ENCODE results near the gene CIITA. TPM values are rescaled to one million over a fixed set of nuclear protein-coding genes. Genes with fewer than 3 reads are reported as not detected.

The CIITA gene
- total and polyA plus RNA-seq, 10 of the 15 experiments (the other 5 are each of a cell fraction or from before 2014, with no cell fraction given), result 11.5 to 145 (median 49.7) TPM

- TF ChIP-seq TARDBP (IDR thresholded peaks at IDR 0.05; ENCODE audit: borderline replicate concordance) (peak; percentile 22; the same call in 1 of the 2 replicates), NFIC (IDR thresholded peaks at IDR 0.05; ENCODE audit: low read depth, low read length) (no peak), TBL1XR1 (IDR thresholded peaks at IDR 0.05; ENCODE audit: low read depth, low read length) (peak; percentile 67; the same call in 1 of the 2 replicates), MYC (IDR thresholded peaks at IDR 0.05; ENCODE audit: insufficient read depth, insufficient read length, insufficient replicate concordance, low read length, severe bottlenecking) (no peak), SMARCA5 (IDR thresholded peaks at IDR 0.05) (no peak), HCFC1 (IDR thresholded peaks at IDR 0.05; ENCODE audit: low read length) (no peak), CBFB (IDR thresholded peaks at IDR 0.05; ENCODE audit: low read depth) (peak; percentile 95), SREBF1 (IDR thresholded peaks at IDR 0.05; ENCODE audit: low read length) (no peak), PRDM15 (CRISPR knock-in tag; IDR thresholded peaks at IDR 0.05) (no peak), EZH2 (IDR thresholded peaks at IDR 0.05; ENCODE audit: borderline replicate concordance, control insufficient read depth, low read depth, low read length) (peak; percentile 85; the same call in 1 of the 2 replicates), MEF2A (IDR thresholded peaks at IDR 0.05; ENCODE audit: insufficient read depth, low read depth, low read length) (peak; percentile 82), SUZ12 (IDR thresholded peaks at IDR 0.05; ENCODE audit: unreplicated experiment) (no peak), ZNF622 (IDR thresholded peaks at IDR 0.05) (no peak), BCL11A (IDR thresholded peaks at IDR 0.05; ENCODE audit: low read depth, low read length) (peak; percentile 54; the same call in 1 of the 2 replicates), CHD4 (IDR thresholded peaks at IDR 0.05) (no peak), MTA3 (IDR thresholded peaks at IDR 0.05; ENCODE audit: borderline replicate concordance, low read length) (no peak), RBBP5 (conservative IDR thresholded peaks at IDR 0.05) (no peak), ZSCAN29 (IDR thresholded peaks at IDR 0.05) (no peak), TAF1 (IDR thresholded peaks at IDR 0.05; ENCODE audit: borderline replicate concordance, low read depth, low read length) (peak; percentile 86), MEF2B (IDR thresholded peaks at IDR 0.05; ENCODE audit: partially characterized antibody, poor library complexity, severe bottlenecking) (peak; percentile 62), POLR2AphosphoS2 (IDR thresholded peaks at IDR 0.05; ENCODE audit: low read depth, low read length) (peak; percentile 75; the same call in 1 of the 2 replicates), KAT2A (conservative IDR thresholded peaks at IDR 0.05; ENCODE audit: control insufficient read depth, low read depth, low read length) (no peak), MYB (IDR thresholded peaks at IDR 0.05; ENCODE audit: borderline replicate concordance, low read depth, low read length) (peak; percentile 72)
- TF ChIP-seq, protein P1, sequence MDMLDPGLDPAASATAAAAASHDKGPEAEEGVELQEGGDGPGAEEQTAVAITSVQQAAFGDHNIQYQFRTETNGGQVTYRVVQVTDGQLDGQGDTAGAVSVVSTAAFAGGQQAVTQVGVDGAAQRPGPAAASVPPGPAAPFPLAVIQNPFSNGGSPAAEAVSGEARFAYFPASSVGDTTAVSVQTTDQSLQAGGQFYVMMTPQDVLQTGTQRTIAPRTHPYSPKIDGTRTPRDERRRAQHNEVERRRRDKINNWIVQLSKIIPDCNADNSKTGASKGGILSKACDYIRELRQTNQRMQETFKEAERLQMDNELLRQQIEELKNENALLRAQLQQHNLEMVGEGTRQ (IDR thresholded peaks at IDR 0.05; ENCODE audit: borderline replicate concordance, low read depth, low read length), result no peak
- TF ChIP-seq, protein P2, sequence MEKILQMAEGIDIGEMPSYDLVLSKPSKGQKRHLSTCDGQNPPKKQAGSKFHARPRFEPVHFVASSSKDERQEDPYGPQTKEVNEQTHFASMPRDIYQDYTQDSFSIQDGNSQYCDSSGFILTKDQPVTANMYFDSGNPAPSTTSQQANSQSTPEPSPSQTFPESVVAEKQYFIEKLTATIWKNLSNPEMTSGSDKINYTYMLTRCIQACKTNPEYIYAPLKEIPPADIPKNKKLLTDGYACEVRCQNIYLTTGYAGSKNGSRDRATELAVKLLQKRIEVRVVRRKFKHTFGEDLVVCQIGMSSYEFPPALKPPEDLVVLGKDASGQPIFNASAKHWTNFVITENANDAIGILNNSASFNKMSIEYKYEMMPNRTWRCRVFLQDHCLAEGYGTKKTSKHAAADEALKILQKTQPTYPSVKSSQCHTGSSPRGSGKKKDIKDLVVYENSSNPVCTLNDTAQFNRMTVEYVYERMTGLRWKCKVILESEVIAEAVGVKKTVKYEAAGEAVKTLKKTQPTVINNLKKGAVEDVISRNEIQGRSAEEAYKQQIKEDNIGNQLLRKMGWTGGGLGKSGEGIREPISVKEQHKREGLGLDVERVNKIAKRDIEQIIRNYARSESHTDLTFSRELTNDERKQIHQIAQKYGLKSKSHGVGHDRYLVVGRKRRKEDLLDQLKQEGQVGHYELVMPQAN (conservative IDR thresholded peaks at IDR 0.05), result 0 out of 2 replicates have a peak, but pooled peaks have one; percentile 34
Measured at GRCh38 chr16:10876799-10877341, at the start of gene CIITA (continued).
